Pancreas (tissue), 10 donors: ENCODE results near the gene TC2N. TPM values are rescaled to one million over a fixed set of nuclear protein-coding genes. Genes with fewer than 3 reads are reported as not detected.

Experiments
- ATAC-seq, 4 donors: fragments of 200-7000 bp; cut with Tn5 transposase; one replicate each; pipeline versions ENCODE4 v1.8.0 to v1.9.1; 2020; ENCODE audit warnings: mild to moderate bottlenecking in 4 of 4, moderate library complexity in 4 of 4
- DNase-seq, 6 donors: peaks; one replicate each; pipeline ENCODE4 v3.0.0-alpha.2; 2020
- FAIRE-seq: peaks from 2 replicates; lab custom pipeline; 2012; peaks lifted over from hg19 to GRCh38; lab: Jason Lieb, UNC
- H3K27ac ChIP-seq, 4 donors: fragments of 200-600 bp; sonication (generic); 1 replicate in 3 of 4; 2 replicates in 1 of 4; pipeline versions ENCODE4 v1.5.0 to v1.8.0; 2020
- H3K27me3 ChIP-seq, 4 donors: fragments of 200-600 bp; one replicate each; pipeline ENCODE4 v1.8.0; 2021
- H3K36me3 ChIP-seq, 3 donors: fragments of 200-600 bp; sonication (generic) in 1 of 3; one replicate each; pipeline versions ENCODE4 v1.5.0 to v1.8.0; 2020 to 2021
- H3K4me1 ChIP-seq, 3 donors: fragments of 200-600 bp; one replicate each; pipeline ENCODE4 v1.8.0; 2021
- H3K4me3 ChIP-seq, 4 donors: fragments of 200-600 bp; sonication (generic) in 2 of 4; one replicate each; pipeline versions ENCODE4 v1.5.0 to v1.8.0; 2020 to 2021
- H3K9me3 ChIP-seq, 4 donors: fragments of 200-600 bp; one replicate each; pipeline ENCODE4 v1.8.0; 2021
- CTCF ChIP-seq, 4 donors: fragments of 200-600 bp; sonication (generic) in 3 of 4; IDR thresholded peaks; one replicate each; pipeline versions ENCODE4 v1.5.0 to v1.8.0; 2021; ENCODE audit warnings: antibody characterized with exemption in 4 of 4
- WGBS, 2 donors: extraction: QIAGEN DNeasy Blood & Tissue Kit; methylation state at CpG; one replicate each; pipeline ENCODE4 v1.1.7; 2013; 5-methylcytosine and 5-hydroxymethylcytosine counted together
- intact Hi-C, 3 donors: fragments of 100-400 bp; cut with DNase I; formaldehyde crosslinking; loops; one replicate each; pipeline versions ENCODE4 v1.11.1 to v1.14.2; 2022
- polyA plus RNA-seq, 2 donors: library from polyadenylated mRNA; stranded (reverse); fragments of 200-250 nt; gene quantifications; one replicate each; pipeline ENCODE4 v1.2.3, GENCODE V29; 2013
- total RNA-seq, 6 donors: library from RNA; stranded (reverse); fragmentation: NEBNext Ultra II Directional in 4 of 6; extraction: Animal tissue kit (Norgen Biotek cat#: 25700) in 4 of 6; gene quantifications; one replicate each; pipeline versions ENCODE4 v1.2.1 to v1.2.4, GENCODE V29; 2021 to 2023
- donor health status: healthy with polysubstance abuse.
- donor health status: DM: no; HTN: no; CAD: no; lungs with moderate emphysema.
- donor health status: DM: no; HTN: no; CAD: no.
- donor health status: control.
- donor health status: control.
- donor health status: Bipolar disorder and iron deficiency.
- donor health status: DM: yes; HTN: yes; CAD: no.
- donor health status: DM: no; HTN: no; CAD: no.
- donor health status: DM: no; HTN: no; CAD: no.
- donor health status: DM: yes; HTN: yes; CAD: no.

TC2N gene
- total and polyA plus RNA-seq, 8 donors, result 23.9 to 215 (median 112) TPM

DNA sequence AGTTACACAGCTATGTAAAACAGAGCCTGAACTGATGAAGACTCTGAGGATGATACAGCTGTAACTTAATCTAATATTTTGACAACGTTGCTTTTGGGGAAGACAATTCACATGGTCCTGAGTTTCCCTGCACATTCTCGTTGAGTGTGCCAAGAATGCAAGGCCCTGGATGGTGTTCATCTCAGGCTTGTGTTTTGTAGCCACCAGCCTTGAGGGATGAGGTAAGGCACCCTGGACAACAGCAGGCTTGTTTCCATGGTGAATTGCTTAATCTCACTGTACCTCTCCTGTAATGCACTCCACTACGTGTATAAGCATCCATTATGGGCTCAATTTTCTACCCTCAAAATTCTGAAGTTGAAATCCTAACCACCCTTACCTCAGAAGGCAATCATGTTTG is 137.6 kb downstream of the TC2N start:
- intact Hi-C loops, result no loop called here
- no peak for TF ChIP-seq CTCF (IDR thresholded peaks at IDR 0.05)
- H3K27ac ChIP-seq, result no peak overlapping the region
- no peak overlapping the region for H3K4me3 ChIP-seq
- no peaks in the 10 kb centered on the region for H3K36me3 ChIP-seq
- WGBS, 2 donors, result 79 to 81% methylated on average over 3 of the region's 3 CpGs
- DNase-seq (no peak), ATAC-seq (no peak), FAIRE-seq (no peak)
- peaks cover 0 to 6% (median 0%) of the 10 kb centered on the region in 3 donors for H3K4me1 ChIP-seq
- H3K27me3 ChIP-seq, result no peaks in the 10 kb centered on the region
- no peaks in the 10 kb centered on the region for H3K9me3 ChIP-seq

Other genes with a start within 250 kb of the TC2N start
- 10 to 100 TPM; 16.5 to 40.0 (median 18.6) TPM for gene CATSPERB, start 135.4 kb downstream of the TC2N start, total RNA-seq
- gene CATSPERB, start 135.4 kb downstream of the TC2N start, polyA plus RNA-seq, result 10 to 100 TPM in 1 of 2 donors, 1 to 10 TPM in 1; 6.0 to 24.9 TPM
- 10 to 100 TPM; 11.5 to 34.3 (median 23.3) TPM for gene FBLN5, start 80.2 kb upstream of the TC2N start, total RNA-seq
- gene FBLN5, start 80.2 kb upstream of the TC2N start, polyA plus RNA-seq, result 10 to 100 TPM; 21.4 to 22.5 TPM
- gene TRIP11, start 172.5 kb upstream of the TC2N start, total RNA-seq, result 10 to 100 TPM; 36.1 to 58.7 (median 47.1) TPM
- gene TRIP11, start 172.5 kb upstream of the TC2N start, polyA plus RNA-seq, result 1 to 10 TPM; 4.2 to 6.9 TPM
- gene ATXN3, start 239.0 kb upstream of the TC2N start, total RNA-seq, result 10 to 100 TPM in 4 of 6 donors, 1 to 10 TPM in 2; 8.0 to 20.1 (median 12.3) TPM
- 10 to 100 TPM; 13.3 to 34.0 TPM for gene ATXN3, start 239.0 kb upstream of the TC2N start, polyA plus RNA-seq